K562 treated with DMSO at 1 percent for 24 hours (cell line): ENCODE results near the gene KDM5A. TPM values are rescaled to one million over a fixed set of nuclear protein-coding genes. Genes with fewer than 3 reads are reported as not detected.

Experiments
- total RNA-seq: library from RNA; unstranded; fragments of 300-600 nt; gene quantifications from 2 replicates; pipeline ENCODE4 v1.2.3, GENCODE V29; 2022; ENCODE audit warnings: low read depth; ENCODE audit not compliant: insufficient read depth

KDM5A gene
- total RNA-seq: 13.6 and 15.7 TPM in 2 replicates

DNA sequence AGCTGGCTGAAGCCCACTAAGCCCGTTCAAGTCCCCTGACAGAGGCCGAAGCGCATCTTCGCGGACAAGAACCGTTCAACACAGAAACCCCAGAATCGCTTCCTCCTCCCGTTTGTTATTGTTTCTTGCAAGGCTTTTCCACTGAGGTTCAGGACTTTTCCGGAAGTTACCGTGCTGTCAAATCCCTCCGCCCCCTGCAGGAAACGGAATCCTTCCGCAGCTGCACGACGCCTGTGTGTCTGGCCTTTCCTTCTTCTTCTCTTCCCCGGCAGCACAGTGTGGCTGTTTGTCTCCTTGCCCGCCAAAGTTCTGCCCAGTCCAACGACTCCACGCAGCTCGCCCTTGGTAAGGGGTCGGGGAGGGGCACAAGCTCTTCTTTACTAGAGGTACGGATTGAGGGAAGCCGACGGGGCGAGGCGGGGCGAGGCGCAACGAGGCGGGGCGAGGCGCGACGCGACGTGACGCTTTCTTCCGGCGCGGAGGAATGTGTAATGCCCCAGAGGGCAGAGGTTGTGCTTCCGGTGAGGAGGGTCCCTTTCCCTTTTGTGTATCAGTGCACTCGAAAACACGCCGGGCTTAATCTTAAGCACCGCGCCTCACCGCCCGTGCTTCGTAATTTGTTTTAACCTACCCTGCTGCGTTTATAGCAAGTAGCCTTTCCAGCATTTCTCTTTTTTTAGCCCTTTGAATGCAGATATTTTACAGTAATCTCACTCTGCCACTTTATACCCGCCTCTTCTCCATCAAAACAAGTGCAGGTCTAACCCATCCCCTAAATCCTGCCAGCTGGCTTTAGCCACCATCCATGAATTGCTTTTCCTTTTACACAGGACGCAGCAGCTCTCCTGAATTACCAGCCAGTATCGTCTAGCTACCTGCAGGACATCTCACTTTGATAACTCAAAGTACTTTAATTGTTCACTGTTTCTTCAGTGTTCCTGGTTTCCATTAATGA lies at the start of gene KDM5A:
Gene KDM5A, minus strand, starts transcription at position 179 of the 955 bp plus-strand sequence. CDS start 229 bp downstream, outside the sequence.

DNA sequence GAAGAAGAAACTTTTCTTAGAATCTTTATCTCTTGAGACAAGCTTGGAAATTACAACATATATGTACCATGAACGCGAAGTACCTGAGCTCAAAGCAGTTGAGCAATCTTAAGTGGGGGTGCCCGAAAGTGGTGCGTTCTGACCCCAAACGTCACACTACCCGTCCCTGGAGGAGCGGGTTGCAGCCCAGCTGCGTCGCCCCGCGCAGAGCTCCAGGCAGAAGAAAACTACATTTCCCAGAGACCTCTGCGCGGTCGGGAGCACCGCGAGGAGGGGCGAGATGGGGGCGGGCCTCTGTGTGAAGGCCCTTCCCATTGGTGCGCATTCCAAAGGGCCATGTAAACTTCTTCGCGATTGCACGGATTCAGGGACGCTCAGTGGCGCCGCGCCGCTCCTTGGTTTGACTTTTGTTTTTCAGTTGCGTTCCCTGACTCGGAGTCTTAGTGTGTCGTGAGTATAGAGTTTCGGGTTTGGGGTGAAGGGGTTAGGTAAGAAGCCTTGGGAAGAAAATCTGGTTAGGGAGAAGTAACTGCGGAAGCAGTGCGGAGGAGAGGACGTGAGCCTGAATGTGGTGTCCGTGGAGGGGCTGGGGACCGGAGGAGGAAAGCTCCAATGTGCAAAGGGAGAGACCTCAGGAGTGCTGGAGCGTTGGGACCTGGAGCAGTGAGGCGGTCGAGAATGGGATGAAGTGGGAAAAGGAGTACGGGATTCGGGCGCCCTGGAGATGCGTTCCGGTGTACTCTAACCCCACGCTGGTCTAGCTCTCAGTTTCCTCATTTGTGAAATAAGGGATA lies 12.3 kb upstream of the KDM5A start, which contains the start of gene CCDC77:
Gene CCDC77, plus strand, starts transcription at position 410 of the 794 bp plus-strand sequence. CDS start 7,740 bp downstream, outside the sequence.

DNA sequence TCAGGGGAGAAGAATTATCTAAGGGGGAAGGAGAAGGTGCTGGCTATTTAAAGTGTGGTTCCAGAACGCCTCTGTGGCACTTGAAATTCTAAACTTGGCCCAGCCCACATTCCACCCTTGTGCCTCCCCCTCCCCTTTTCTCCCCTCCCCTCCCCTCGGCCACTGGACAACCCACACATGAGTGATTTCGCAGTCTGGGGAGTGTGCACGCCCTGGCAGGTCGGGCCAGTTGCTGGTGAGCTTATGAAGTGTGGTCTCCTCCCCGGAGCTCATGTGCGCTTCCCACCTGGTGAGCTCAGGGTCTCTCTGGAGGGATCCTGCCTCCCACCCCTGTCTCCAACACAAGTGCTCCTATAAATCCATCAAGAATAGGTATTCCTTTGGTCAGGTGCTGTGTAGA lies 126.3 kb downstream of the KDM5A start, which contains the start of gene SLC6A13:
Gene SLC6A13, minus strand, starts transcription at position 20 of the 400 bp plus-strand sequence. CDS start 2,784 bp downstream, outside the sequence.

Other genes with a start within 250 kb of the KDM5A start
- gene SLC6A12, start 175.2 kb downstream of the KDM5A start, total RNA-seq: 0.13 TPM in 1 of 2 replicates, not detected in the other
- 0.74 TPM in 1 of 2 replicates, not detected in the other for gene SLC6A13, start 126.5 kb downstream of the KDM5A start, total RNA-seq
- gene CCDC77, start 12.3 kb upstream of the KDM5A start, total RNA-seq: 14.7 and 15.1 TPM in 2 replicates
- gene B4GALNT3, start 70.6 kb upstream of the KDM5A start, total RNA-seq: 0.21 TPM in 1 of 2 replicates, not detected in the other